ENCODE results near the gene RNASE13. TPM values are rescaled to one million over a fixed set of nuclear protein-coding genes. Genes with fewer than 3 reads are reported as not detected.

The RNASE13 gene
- total RNA-seq, 1 experiment from 2014 or later = 0.15 TPM

DNA sequence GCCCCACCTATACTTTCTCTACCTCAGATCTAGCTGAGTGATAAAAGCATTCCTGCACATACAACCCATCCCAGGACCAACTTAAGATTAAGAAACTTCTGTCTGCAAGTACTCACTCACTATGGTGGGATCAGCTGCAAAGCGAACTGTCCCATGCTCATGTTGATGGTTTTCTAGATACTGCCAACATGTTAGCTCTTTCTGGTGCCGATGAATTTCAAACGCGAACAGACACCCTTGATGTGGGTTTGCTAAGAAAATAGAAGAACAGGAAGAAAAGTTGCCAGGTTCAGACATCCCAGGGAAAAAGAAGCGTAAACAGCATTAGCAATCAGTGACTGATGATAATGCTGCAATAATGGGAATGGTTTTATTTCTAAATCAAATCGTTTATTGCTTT lies 37.0 kb downstream of the RNASE13 start:
- ATAC-seq = no peak
- Histone ChIP-seq H3K4me3 (replicated peaks in 1 of 2; ENCODE audit: low read depth in 1 of 2, low read length in 2 of 2) (no peak overlapping the region), H3K4me2 (ENCODE audit: low read length) (no peak overlapping the region), H3K9me3 (ENCODE audit: control insufficient read depth in 1 of 2, insufficient read depth in 1 of 2, low read depth in 1 of 2, low read length in 2 of 2) (no peaks in the 10 kb centered on the region), H3K9ac (ENCODE audit: low read length) (no peak overlapping the region), H4K20me1 (ENCODE audit: insufficient read depth) (no peaks in the 10 kb centered on the region), H3K4me1 (ENCODE audit: control insufficient read depth in 1 of 2, insufficient read depth in 2 of 2, low read length in 2 of 2) (peaks cover 7 to 13% of the 10 kb centered on the region in 2 experiments; a peak in 3 of 4 replicates), H3K36me3 (ENCODE audit: control insufficient read depth in 1 of 2, insufficient read depth in 2 of 2, low read length in 2 of 2) (peaks cover 24 to 38% of the 10 kb centered on the region in 2 experiments; a peak in 3 of 4 replicates), H2AFZ (ENCODE audit: low read depth, low read length, poor library complexity, severe bottlenecking) (no peak overlapping the region), H3K27me3 (ENCODE audit: insufficient read depth, low read length) (no peaks in the 10 kb centered on the region), H3K9me2 (ENCODE audit: insufficient read depth) (no peaks in the 10 kb centered on the region), H3K27ac (ENCODE audit: low read depth, low read length) (no peak overlapping the region), H3K79me2 (ENCODE audit: insufficient read depth, low read length) (peaks cover 7% of the 10 kb centered on the region; the same call in 1 of the 2 replicates)
- TF ChIP-seq RAD21 (IDR thresholded peaks at IDR 0.05; ENCODE audit: low read depth) = no peak
- no peak for TF ChIP-seq ZFX (IDR thresholded peaks at IDR 0.05)
- no peak for TF ChIP-seq FOSL1 (IDR thresholded peaks at IDR 0.05; ENCODE audit: low read depth)
- no peak for TF ChIP-seq POLR2AphosphoS5 (IDR thresholded peaks at IDR 0.05; ENCODE audit: low read depth, low read length)
- TF ChIP-seq, protein P1, sequence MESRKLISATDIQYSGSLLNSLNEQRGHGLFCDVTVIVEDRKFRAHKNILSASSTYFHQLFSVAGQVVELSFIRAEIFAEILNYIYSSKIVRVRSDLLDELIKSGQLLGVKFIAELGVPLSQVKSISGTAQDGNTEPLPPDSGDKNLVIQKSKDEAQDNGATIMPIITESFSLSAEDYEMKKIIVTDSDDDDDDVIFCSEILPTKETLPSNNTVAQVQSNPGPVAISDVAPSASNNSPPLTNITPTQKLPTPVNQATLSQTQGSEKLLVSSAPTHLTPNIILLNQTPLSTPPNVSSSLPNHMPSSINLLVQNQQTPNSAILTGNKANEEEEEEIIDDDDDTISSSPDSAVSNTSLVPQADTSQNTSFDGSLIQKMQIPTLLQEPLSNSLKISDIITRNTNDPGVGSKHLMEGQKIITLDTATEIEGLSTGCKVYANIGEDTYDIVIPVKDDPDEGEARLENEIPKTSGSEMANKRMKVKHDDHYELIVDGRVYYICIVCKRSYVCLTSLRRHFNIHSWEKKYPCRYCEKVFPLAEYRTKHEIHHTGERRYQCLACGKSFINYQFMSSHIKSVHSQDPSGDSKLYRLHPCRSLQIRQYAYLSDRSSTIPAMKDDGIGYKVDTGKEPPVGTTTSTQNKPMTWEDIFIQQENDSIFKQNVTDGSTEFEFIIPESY (IDR thresholded peaks at IDR 0.05; ENCODE audit: extremely low read depth, insufficient replicate concordance, low read length) = no peak
- RAD21 ChIA-PET (ENCODE audit: low non-redundant PET in 1 of 2, low total read pairs in 2 of 2, uncharacterized antibody in 2 of 2, unreplicated experiment in 2 of 2) = no interaction called here
- DNase-seq (ENCODE audit: low read depth, low spot score) = no peak
- no TSS peak for BruUV-seq (replicated peaks)
- CTCF ChIA-PET = interaction anchor here (0.9 to 2.7 kb wide), 4 partner anchors 10 to 140 kb away, joined by 3 to 15 read pairs (median 6); no protein-coding TSS in a partner anchor
- intact Hi-C loops (cut with micrococcal nuclease) = no loop called here
- POLR2A ChIA-PET = no interaction called here

DNA sequence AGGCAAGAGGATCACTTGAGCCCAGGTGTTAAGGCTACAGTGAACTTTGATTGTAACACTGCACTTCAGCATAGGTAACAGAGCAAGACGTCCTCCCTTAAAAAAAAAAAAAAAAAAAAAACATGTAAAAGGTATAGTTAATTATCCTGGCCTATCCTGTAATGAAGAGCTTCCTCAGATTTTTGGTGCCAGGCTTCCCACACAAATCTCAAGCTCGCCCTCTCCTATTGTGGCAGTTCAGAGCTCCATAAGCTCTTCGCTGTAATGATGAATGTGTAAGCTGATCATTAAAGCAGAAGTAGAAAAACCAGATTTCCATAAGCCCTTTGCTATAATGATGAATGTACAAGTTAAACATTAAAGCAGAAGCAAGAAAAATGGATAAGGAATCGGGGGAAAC lies 37.5 kb downstream of the RNASE13 start:
- POLR2A ChIA-PET = no interaction called here
- TF ChIP-seq EZH2phosphoT487 (IDR thresholded peaks at IDR 0.05; ENCODE audit: borderline replicate concordance) = no peak
- TF ChIP-seq SP1 (IDR thresholded peaks at IDR 0.05; ENCODE audit: low read depth) = no peak
- TF ChIP-seq ZNF274 (IDR thresholded peaks at IDR 0.05; ENCODE audit: low read depth, low read length) = no peak
- Histone ChIP-seq H3K27ac (ENCODE audit: low read depth, low read length) (no peak overlapping the region), H3K36me3 (ENCODE audit: control insufficient read depth in 1 of 2, insufficient read depth in 2 of 2, low read length in 2 of 2) (peaks cover 29 to 43% of the 10 kb centered on the region in 2 experiments; a peak in 3 of 4 replicates), H4K20me1 (ENCODE audit: insufficient read depth) (no peaks in the 10 kb centered on the region), H3K27me3 (ENCODE audit: insufficient read depth, low read length) (no peaks in the 10 kb centered on the region), H3K4me3 (replicated peaks in 1 of 2; ENCODE audit: low read depth in 1 of 2, low read length in 2 of 2) (no peak overlapping the region), H3K79me2 (ENCODE audit: insufficient read depth, low read length) (peaks cover 11% of the 10 kb centered on the region), H3K9me3 (ENCODE audit: control insufficient read depth in 1 of 2, insufficient read depth in 1 of 2, low read depth in 1 of 2, low read length in 2 of 2) (no peaks in the 10 kb centered on the region), H3K4me1 (ENCODE audit: control insufficient read depth in 1 of 2, insufficient read depth in 2 of 2, low read length in 2 of 2) (peaks cover 7 to 13% of the 10 kb centered on the region in 2 experiments; a peak in 3 of 4 replicates), H3K4me2 (ENCODE audit: low read length) (no peak overlapping the region), H3K9me2 (ENCODE audit: insufficient read depth) (no peaks in the 10 kb centered on the region), H3K9ac (ENCODE audit: low read length) (no peak overlapping the region), H2AFZ (ENCODE audit: low read depth, low read length, poor library complexity, severe bottlenecking) (no peak overlapping the region)
- RAD21 ChIA-PET (ENCODE audit: low non-redundant PET in 1 of 2, low total read pairs in 2 of 2, uncharacterized antibody in 2 of 2, unreplicated experiment in 2 of 2) = no interaction called here
- DNase-seq (ENCODE audit: low read depth, low spot score) = no peak
- BruUV-seq (replicated peaks) = no TSS peak
- CTCF ChIA-PET = interaction anchor here (0.9 to 1.6 kb wide), 2 partner anchors 11 to 18 kb away, joined by 3 to 7 read pairs; no protein-coding TSS in a partner anchor
- intact Hi-C loops (cut with micrococcal nuclease) = no loop called here
- ATAC-seq = no peak
